MM.1S (cell line): ENCODE results near the gene LCMT1.

ENCODE experiments used
- DNase-seq: peaks from one replicate; pipeline ENCODE4 v3.0.0-alpha.2; 2015
- H2AFZ ChIP-seq: fragments of 300-600 bp; sonication (generic); 2 replicates; pipeline ENCODE4 v1.6.0; 2016; ENCODE audit warnings: antibody characterized with exemption, low read length
- H3F3A ChIP-seq: fragments of 300-600 bp; sonication (generic); 2 replicates; pipeline ENCODE4 v1.6.1; 2016; ENCODE audit warnings: mild to moderate bottlenecking, antibody characterized with exemption, low read length, moderate library complexity, mixed read lengths; ENCODE audit not compliant: insufficient read depth
- H3K27ac ChIP-seq: fragments of 300-600 bp; sonication (generic); 2 replicates; pipeline ENCODE4 v1.5.1; 2016; ENCODE audit warnings: mild to moderate bottlenecking, low read length
- H3K27me3 ChIP-seq: fragments of 300-600 bp; sonication (generic); replicated peaks from 2 replicates; pipeline ENCODE4 v1.6.0; 2016; ENCODE audit warnings: low read length; ENCODE audit not compliant: insufficient read depth
- H3K36me3 ChIP-seq: fragments of 300-600 bp; sonication (generic); replicated peaks from 2 replicates; pipeline ENCODE4 v1.6.1; 2016; ENCODE audit warnings: mild to moderate bottlenecking, low read length, mixed read lengths; ENCODE audit not compliant: insufficient read depth
- H3K4me1 ChIP-seq: fragments of 300-600 bp; sonication (generic); 2 replicates; pipeline ENCODE4 v1.6.1; 2016; ENCODE audit warnings: low read length, mixed read lengths
- H3K4me2 ChIP-seq: fragments of 300-600 bp; sonication (generic); 2 replicates; pipeline ENCODE4 v1.6.0; 2016; ENCODE audit warnings: low read depth, low read length
- H3K4me3 ChIP-seq: fragments of 300-600 bp; sonication (generic); 2 replicates; pipeline ENCODE4 v1.5.1; 2016; ENCODE audit warnings: low read length, mixed read lengths
- H3K79me2 ChIP-seq: fragments of 300-600 bp; sonication (generic); 2 replicates; pipeline ENCODE4 v1.6.1; 2016; ENCODE audit warnings: mixed run types, low read length, mixed read lengths
- H3K9ac ChIP-seq: fragments of 300-600 bp; sonication (generic); 2 replicates; pipeline ENCODE4 v1.6.1; 2016; ENCODE audit warnings: low read length, mixed read lengths
- H3K9me2 ChIP-seq: fragments of 300-600 bp; sonication (generic); replicated peaks from 2 replicates; pipeline ENCODE4 v1.6.1; 2016; ENCODE audit warnings: mild to moderate bottlenecking, low read length, mixed read lengths; ENCODE audit not compliant: insufficient read depth
- H3K9me3 ChIP-seq: fragments of 300-600 bp; sonication (generic); replicated peaks from 2 replicates; pipeline ENCODE4 v1.6.1; 2016; ENCODE audit warnings: mild to moderate bottlenecking, low read length, mixed read lengths; ENCODE audit not compliant: insufficient read depth
- H4K20me1 ChIP-seq: fragments of 300-600 bp; sonication (generic); 2 replicates; pipeline ENCODE4 v1.6.1; 2016; ENCODE audit warnings: mild to moderate bottlenecking, low read length, moderate library complexity, mixed read lengths; ENCODE audit not compliant: insufficient read depth
- CTCF ChIP-seq: fragments of 300-600 bp; sonication (generic); IDR thresholded peaks from 2 replicates; pipeline ENCODE4 v1.5.1; 2016; ENCODE audit warnings: antibody characterized with exemption, low read length, mixed read lengths
- EZH2 ChIP-seq: fragments of 300-600 bp; sonication (generic); optimal IDR thresholded peaks from 2 replicates; pipeline ENCODE3; 2017; ENCODE audit warnings: low read depth, mild to moderate bottlenecking, antibody characterized with exemption, low read length, mixed read lengths
- EZH2phosphoT487 ChIP-seq: fragments of 300-600 bp; sonication (generic); IDR thresholded peaks from 2 replicates; pipeline ENCODE4 v1.6.1; 2018; ENCODE audit warnings: antibody characterized with exemption, low read length

LCMT1 gene

GRCh38 chr16:25140459-25140858 is 28.9 kb downstream of the LCMT1 start:
- Histone ChIP-seq H3K4me2 (no peak overlapping the region), H3K4me1 (no peaks in the 10 kb centered on the region), H2AFZ (no peak overlapping the region), H3K9ac (no peak overlapping the region), H3K9me2 (no peaks in the 10 kb centered on the region), H3K27me3 (no peaks in the 10 kb centered on the region), H3K4me3 (no peak overlapping the region), H3K27ac (no peak overlapping the region), H3F3A (no peaks in the 10 kb centered on the region), H3K9me3 (no peaks in the 10 kb centered on the region), H3K36me3 (no peaks in the 10 kb centered on the region), H4K20me1 (no peaks in the 10 kb centered on the region), H3K79me2 (no peaks in the 10 kb centered on the region)
- DNase-seq: no peak
- no peak for TF ChIP-seq CTCF
- no peak for TF ChIP-seq EZH2
- TF ChIP-seq EZH2phosphoT487: no peak

GRCh38 chr16:25141648-25142047 is 30.1 kb downstream of the LCMT1 start:
- no peaks in the 10 kb centered on the region for H3K9me2 ChIP-seq
- DNase-seq: no peak
- no peaks in the 10 kb centered on the region for H3K36me3 ChIP-seq
- TF ChIP-seq EZH2phosphoT487 (no peak), EZH2 (no peak), CTCF (no peak)
- H3K27ac ChIP-seq: no peak overlapping the region
- no peak overlapping the region for H3K9ac ChIP-seq
- no peaks in the 10 kb centered on the region for H3K27me3 ChIP-seq
- H3F3A ChIP-seq: no peaks in the 10 kb centered on the region
- H3K4me2 ChIP-seq: no peak overlapping the region
- H2AFZ ChIP-seq: no peak overlapping the region
- H3K9me3 ChIP-seq: no peaks in the 10 kb centered on the region
- no peaks in the 10 kb centered on the region for H3K4me1 ChIP-seq
- H4K20me1 ChIP-seq: no peaks in the 10 kb centered on the region
- H3K79me2 ChIP-seq: no peaks in the 10 kb centered on the region
- H3K4me3 ChIP-seq: no peak overlapping the region

GRCh38 chr16:25143928-25144327 is 32.4 kb downstream of the LCMT1 start:
- no peak for TF ChIP-seq EZH2
- TF ChIP-seq CTCF: 0 out of 2 replicates have a peak, but pooled peaks have one; percentile 10
- no peak for TF ChIP-seq EZH2phosphoT487
- Histone ChIP-seq H3K27ac (no peak overlapping the region), H3K36me3 (no peaks in the 10 kb centered on the region), H3K4me1 (no peaks in the 10 kb centered on the region), H3F3A (no peaks in the 10 kb centered on the region), H3K9me3 (no peaks in the 10 kb centered on the region), H4K20me1 (no peaks in the 10 kb centered on the region), H3K4me3 (no peak overlapping the region), H3K27me3 (no peaks in the 10 kb centered on the region), H3K4me2 (no peak overlapping the region), H3K9ac (no peak overlapping the region), H3K79me2 (no peaks in the 10 kb centered on the region), H2AFZ (no peak overlapping the region), H3K9me2 (no peaks in the 10 kb centered on the region)
- DNase-seq: no peak
